GM19035 (cell line): ENCODE measurements around the gene PNMA8C.

Experiments used
- ATAC-seq: cut with Tn5 transposase; IDR thresholded peaks from one replicate; pipeline ENCODE4 v1.9.1; 2021; ENCODE audit not compliant: unreplicated experiment

Gene PNMA8C

DNA sequence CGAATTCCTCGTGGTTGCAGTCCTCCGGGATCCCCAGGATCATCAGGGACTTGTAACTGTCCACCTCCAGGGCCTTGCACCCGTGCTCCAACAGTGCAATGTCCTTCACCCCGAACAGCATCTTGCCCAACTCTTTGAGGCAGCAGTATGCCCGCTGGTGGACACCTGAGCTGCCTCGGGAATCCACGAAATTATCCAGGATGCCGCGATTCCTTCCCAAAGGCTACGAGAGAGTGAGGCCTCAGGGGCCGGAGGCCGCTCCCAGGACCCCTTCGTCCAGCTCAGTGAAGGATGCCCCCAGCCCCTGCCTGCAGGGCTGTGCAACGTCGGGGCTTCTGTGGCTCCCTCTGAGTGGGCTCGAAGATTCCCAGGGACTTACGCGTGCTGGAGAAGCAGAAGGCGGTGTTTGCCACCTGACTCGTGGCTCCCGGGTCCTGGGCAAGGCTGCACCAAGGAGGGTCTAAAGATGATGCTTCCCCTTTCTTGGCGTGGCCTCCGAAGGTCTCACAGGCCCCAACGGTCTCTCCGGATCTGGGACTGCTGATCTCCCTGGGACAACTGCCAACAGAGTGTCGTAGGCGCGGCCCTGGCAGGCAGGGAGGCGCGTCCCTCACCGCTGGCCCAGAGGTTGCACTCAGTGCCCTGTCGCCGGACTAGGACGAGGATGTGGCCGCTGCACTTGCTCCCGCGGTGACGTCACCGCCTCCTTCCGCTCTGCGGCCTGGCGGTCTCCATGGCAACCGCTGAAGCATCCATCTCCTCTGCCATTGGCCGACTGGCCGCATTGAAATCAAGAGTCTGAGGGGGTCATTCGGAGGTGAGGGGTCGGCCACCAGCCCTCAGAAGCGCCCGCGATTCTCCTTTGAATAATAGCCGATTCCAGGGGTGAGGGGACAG is at the start of gene PNMA8C:
Gene PNMA8C, minus strand, starts transcription at position 698 of the 897 bp plus-strand sequence. Its CDS starts 577 bp downstream, at position 121.
- no peak for ATAC-seq

DNA sequence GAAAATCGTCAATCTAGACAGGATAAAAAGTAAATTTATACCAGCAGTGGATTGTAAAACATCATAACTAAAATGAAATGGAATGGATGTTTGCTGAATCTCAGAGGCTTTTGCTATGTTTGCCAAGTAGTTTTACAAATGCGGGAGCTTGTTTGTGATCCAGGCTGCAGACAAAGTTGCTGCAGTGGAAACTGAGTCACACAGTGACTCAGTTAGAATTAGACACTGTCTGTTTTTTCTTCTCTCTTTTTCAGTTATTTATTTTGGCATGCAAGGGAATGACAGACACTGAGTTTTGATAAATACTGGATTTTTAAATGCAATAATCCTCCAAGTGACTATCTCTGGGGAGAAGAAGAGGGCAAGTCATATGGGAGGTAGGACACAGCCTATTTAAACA is 47.2 kb upstream of the PNMA8C start:
- ATAC-seq: no peak

DNA sequence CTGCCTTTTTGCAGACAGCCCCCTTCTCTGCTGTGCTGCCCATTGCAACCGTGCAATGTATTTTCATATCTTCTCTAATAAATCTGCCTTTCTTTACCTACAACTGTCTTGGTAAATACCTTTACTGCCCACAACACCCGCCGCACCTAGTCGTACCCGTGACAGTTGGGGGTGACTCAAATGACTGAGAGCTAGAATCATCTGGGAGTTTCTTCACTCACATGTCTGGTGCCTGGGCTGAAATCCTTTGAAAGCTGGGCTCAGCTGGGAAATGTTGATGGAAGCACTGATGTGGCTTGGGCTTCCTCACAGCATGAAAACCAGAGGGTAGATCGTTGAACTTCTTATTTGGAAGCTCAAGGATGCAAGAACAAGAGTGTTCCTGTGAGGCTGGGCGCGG is 45.5 kb upstream of the PNMA8C start:
- no peak for ATAC-seq

DNA sequence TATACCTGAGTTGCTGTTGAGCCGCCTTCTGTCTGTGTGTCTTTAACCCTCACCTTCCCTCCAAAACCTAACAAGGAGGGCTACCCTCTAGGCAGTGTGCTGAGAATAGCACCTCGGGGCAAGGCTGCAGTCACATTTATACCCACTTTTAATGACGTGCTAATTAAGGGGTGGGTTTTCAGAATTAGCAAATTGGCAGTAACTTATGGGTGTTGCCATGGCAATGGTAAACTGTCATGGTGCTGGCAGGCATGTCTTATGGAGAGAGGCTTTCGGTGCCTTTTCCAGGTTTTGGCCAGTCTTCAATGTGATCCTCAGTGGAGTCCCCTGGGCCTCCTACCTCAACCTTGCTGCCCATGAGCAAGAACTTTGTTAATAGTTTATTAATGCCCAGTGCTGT is 43.9 kb upstream of the PNMA8C start:
- ATAC-seq: no peak

DNA sequence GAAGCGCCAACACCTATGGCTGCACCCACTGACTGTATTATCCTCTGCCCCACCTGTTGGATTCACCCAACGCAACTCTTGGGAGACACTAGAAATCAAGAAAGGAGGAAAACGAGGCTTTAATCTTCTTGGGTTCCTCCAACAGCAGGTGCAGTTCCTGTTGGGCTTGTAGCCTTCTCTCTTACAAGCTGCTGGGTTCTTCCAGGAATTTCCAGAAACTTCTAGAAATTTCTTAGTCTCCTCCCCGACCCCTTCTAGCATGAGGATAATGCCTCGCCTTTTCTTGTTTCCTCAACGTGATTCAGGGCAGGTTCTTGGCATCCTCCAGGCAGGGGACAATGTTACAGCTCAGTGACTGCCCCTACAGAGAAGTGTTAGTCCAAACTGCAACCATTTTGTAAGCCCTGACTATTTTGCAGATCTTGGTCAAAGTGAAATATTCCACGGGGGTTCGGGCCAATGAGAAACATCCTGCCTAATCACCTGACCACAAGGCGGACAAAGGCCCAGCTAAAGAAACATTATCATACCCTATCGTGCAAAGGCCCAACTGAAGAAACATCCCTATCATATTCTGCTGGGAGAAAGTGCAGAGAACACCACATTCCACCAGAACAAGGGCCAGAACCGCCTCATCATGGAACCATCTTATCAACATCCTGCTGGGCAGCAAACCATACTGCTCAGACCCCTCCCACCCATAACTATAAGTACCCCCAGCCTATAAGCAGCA is 43.2 kb upstream of the PNMA8C start:
- ATAC-seq: no peak

DNA sequence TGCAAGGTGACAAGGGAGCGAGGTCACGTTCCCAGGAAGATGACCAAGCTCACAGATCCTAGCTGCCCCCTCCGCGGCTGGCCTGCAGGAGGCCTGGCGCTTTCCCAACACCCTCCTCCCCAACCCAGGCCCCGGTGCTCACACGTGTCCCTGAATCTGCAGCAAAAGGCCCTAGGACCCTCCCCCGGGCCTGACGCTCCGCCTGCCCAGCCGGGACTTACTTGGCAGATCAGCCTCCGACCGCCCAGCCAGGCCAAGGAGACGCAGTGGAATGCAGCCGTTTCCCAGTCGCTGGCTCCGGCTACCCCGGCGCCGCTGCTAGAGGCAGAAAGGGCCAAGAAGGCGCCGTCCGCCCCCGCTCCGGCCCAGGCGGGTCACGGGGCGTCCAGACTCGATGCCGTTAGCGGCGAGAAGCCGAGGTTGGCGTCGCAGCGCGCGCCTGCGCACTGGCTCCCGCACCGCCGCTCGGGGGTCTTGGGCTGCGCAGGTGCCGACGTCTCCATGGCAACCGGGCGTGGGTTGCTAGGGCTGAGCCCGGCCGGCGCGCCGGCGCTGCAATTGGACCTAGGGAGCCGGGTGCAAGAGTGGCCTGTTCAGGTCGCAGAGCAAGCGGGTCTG is 42.5 kb upstream of the PNMA8C start, which contains the start of gene PNMA8A:
Gene PNMA8A, minus strand, starts transcription at position 448 of the 618 bp plus-strand sequence. CDS start 528 bp downstream, outside the sequence.
- ATAC-seq: no peak

DNA sequence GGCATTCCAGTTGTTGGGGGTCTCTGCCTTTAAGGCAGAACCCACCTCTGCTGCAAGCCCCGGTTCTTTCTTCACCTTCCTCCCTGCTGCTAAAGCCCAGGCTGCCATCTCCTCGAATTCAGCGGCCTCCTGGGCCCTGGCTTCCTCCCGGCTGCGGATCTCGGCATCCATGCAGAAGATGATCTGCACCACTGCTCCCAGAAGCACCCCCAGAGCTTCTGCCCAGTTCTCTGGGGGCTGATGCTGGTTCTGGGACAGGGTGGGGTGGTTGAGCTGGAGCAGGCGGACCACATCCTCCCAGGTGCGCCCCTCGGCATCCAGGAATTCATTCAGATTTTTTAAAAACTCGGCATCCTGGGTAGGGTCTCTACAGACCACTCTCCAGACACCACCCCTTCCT is 41.6 kb upstream of the PNMA8C start:
- no peak for ATAC-seq

DNA sequence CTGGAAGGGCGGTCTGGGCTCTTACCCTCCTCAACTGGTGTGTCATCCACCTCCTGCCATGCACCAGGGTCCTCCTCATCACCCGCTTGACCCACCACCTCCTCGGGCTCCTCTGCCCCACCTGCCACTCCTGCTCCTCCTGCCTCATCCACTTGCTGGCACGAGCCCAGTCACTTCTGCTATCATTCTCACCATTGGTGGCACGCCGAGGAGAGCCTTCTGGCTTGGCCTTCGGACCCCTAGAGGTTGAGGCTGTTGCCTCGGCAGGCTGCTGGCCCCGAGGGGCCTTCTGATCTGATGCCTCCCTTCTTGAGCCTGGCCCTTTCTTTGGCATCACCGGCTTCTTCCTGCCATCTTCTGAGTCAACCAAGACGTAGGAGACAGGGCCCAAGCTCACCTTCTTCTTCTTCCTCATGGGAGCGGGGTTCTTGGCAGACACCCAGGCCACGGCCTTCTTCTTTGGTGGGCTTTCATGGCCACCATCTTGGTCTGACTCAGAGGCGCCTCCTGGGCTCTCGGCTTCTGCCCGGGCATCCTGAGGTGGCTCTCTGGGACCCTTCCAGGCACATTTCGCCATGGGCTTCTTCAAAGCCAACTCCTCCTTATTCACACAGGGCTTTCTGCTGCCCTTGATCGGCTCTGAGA is 40.9 kb upstream of the PNMA8C start:
- no peak for ATAC-seq

DNA sequence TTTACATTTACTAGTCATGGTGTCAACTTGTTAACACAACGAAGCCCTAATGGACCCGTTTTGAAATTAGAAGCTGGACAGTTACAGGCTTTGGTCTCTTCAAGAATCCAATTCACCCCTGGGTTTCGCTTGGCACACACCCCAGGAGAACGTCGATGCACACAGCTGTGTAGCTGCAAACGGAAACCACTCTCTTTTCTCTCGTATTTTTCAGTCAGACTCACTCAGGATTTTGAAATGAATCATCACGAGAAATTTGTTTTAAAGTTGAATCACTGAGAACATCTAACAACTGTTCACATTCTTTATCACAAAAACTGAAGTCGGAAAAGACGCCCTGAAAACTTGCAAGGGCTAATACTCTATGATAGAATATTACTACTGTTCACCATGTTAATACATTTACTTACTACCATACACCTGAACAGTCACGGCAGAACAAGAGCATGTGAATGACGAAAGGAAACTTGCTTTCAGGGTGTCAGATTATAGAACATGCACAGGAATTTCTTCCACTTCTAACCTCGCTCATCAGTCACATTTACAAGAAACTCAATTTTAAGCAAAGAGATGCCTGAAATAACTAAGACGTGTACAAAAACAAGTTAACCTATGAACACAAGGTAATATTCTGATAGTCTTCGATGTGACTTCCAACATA is 37.9 kb upstream of the PNMA8C start:
- ATAC-seq: no peak

DNA sequence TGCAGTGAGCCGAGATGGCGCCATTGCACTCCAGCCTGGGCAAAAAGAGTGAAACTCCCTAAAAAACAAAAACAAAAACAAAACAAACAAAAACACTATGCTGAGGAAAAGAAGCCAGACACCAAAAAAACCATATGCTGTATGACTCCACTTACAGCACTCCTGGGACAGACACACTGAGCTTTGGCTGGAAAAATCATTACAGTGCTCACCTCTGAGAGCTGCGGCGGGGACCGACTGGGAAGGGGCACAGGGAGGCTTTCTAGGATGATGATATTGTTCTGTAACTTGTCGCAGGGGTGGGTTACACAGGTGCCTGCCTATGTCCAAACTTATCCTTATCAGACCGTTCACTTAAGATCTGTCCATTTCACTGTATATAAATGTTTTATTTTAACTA is 34.8 kb upstream of the PNMA8C start:
- no peak for ATAC-seq

DNA sequence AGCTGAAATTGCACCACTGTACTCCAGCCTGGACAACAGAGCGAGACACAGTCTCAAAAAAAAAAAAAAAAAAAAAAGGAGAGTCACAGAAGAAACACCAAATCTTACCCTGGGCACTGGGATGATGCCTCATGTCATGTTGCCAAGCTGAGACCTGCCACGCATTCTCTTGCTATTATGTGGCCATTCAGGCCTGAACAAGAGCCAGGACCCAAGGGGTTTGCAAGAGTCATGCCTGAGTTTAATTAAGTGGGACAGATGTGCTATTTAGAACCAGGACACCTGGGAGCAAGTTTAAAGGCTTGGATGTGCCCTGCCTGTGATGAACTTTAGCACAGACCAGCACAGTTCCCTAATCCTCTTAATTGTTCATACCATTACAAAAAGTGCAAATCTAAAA is 32.8 kb upstream of the PNMA8C start:
- no peak for ATAC-seq

DNA sequence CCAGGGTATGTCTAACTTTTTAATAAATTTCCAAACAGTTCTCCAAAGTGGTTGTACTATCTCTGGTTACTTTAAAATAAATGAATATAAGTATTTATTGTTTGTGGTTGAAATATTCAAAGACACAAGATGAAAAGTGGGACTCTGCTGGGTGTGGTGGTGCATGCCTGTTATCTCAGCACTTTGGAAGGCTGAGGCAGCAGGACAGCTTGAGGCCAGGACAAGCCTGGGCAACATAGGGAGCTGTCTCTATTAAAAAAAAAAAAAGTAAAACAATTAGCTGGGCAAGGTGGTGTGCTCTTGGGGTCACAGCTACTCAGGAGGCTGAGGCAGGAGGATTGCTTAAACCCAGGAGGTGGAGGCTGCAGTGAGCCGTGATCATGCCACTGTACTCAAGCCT is 32.2 kb upstream of the PNMA8C start:
- ATAC-seq: no peak

DNA sequence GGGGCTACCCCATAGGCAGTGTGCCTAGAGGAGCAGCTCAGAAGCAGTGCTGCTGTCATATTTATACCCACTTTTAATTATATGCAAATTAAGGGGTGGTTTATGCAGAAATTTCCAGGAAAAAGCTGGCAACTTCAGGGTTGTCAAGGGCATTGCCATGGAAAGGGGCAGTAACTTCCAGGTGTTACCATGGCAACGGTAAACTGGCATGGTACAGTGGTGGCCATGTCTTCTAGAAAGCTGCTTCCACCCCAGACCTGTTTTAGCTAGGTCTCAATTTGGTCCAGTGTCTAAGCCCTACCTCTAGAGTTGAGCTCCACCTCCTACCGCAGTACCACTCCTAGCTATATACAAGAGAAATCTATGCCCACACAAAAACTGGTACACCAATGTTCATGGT is 31.3 kb upstream of the PNMA8C start:
- ATAC-seq: no peak

DNA sequence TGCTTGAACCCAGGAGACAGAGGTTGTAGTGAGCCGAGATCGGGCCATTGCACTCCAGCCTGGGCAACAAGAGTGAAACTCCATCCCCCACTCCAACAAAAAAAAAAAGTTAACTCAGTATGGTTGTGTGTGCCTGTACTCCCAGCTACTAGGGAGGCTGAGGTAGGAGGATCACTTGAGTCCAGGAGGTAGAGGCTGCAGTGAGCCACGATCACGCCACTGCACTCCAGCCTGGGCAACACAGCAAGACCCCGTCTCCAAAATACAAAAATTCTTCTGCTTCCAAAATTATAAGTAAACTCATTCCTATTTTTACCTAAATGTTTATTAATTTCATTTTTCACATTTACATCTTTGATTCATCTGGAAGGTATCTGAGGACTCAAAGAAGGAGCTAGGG is 28.2 kb upstream of the PNMA8C start:
- ATAC-seq: no peak

DNA sequence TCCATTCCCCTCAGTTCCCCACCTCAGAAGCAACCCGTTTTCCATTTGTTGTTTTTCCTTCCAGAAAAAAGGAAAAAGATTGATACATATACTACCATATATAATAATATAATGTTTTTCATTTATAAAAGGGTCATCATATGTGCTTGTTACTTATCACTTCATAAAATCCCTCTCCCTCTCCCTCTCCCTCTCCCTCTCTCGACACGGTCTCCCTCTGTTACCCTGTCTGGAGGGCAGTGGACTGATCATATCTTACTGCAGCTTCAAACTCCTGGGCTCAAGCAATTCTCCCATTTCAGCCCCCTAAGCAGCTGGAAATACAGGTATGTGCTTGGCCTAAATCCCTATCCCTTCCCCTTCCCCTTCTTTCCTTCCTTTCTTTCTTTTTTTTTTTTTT is 25.5 kb upstream of the PNMA8C start:
- no peak for ATAC-seq

DNA sequence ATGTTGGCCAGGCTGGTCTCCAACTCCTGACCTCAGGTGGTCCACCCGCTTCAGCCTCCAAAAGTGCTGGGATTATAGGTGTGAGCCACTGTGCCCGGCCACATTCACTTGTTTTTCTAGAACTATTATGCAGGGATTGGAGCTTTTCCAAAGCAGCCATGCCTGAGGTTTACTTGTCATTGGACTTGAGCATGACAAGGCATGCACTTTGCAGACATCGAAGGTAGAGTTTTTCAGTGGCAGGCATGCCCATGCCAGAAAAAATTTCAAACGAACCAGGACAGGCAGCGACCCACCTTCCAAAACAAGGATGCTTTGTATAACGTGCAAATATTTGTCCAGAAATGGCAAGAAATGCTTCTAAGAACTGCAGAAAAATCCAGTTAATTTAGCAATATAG is 24.9 kb upstream of the PNMA8C start:
- no peak for ATAC-seq

DNA sequence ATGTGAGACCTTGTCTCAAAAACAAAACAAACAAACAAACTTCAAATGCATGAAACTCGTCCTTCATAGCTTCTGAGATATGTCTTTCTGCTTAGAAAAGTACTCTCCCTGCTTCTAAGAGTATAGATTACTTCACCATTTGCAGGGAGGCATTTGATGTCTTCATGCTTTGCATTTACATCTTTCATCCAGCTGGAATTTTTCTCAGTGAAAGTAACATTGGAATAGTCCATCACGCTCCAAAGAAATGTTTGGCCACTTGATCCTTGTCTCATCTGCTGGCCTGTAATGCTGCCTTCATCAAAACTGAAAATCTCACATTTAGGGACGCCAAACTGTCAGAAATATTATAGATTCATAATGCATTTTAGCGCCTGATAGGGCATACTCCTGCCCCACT is 23.4 kb upstream of the PNMA8C start:
- ATAC-seq: no peak

DNA sequence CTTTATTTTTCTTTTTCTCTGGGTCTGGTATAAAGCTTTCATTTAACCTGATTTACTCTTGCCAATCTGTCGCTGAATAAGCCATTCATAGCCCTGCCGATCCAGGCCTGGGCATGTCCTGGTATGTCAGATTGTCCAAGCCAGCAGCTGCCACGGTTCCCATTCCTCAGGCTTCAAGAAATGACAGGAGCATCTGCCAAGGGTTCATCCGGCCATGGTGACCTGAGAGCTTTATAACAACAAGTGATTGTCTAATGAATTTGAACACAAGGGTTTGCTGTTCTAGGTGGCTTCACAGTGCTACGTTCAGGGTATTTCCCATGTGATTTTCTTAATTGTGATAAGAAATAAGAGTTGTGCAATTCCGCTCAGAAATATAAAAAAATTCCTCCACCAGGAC is 22.6 kb upstream of the PNMA8C start:
- no peak for ATAC-seq

DNA sequence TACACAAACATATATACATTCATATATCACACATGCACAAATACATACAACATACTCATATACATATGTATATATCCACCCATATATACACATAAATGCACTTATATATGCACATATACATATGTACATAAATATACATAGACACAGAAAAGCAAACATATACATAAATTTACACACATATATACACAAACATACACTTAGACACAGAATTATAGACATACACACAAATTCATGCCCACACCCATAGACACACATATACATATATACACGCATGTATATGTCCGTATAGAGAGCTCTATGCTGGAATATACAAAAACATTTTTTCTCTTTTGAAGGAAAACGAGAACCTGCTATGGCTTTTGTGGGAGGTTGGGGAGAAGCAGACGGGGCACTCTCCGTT is 22.0 kb upstream of the PNMA8C start:
- no peak for ATAC-seq

DNA sequence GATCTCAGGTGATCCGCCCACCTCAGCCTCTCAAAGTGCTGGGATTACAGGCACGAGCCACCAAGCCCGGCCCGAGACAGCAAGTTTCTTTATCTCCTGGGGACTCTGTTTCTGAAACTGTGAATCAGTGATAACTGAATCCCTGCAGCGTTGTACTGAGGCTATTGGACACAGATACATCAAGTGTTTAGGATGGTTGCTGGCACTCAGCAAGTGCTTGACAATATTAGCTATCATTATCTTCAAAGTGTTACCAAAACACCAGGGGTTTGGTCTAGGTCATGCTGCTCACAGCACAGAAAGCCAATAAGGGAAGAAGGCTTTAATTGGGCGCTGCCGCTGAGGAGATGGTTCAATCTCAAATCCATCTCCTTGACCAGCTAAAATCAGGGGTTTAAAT is 20.5 kb upstream of the PNMA8C start:
- ATAC-seq: no peak

DNA sequence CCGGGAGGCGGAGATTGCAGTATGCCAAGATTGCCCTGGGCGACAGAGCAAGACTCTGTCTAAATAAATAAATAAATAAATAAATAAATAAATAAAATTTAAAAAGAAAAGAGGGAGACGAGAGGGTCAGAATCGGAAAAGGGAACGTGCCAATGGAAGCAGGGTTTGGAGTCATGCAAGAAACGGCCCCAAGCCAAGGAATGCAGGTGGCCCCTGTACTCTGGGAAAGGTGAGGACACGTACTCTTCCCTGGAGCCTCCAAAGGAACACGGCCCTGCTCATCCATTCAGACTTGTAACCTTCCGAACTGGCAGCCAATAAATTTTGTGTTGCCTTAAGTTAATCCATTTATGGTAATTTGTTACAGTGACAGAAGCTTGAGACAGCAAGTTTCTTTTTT is 19.9 kb upstream of the PNMA8C start:
- ATAC-seq: no peak
